HCT116 (cell line): ENCODE measurements around the gene TBCD. TPM values are rescaled to one million over a fixed set of nuclear protein-coding genes. Genes with fewer than 3 reads are reported as not detected.
A peak's percentile ranks its signal among the peaks of the same experiment; 100 is the strongest.

ENCODE experiments used
- ATAC-seq: fragments of 200-7000 bp; cut with Tn5 transposase; 2 replicates; pipeline ENCODE4 v1.9.1; 2020; ENCODE audit warnings: mild to moderate bottlenecking, moderate library complexity
- BruUV-seq: library from RNA; stranded (reverse); fragments of 400-500 nt; replicated peaks from 2 replicates; lab custom pipeline; 2021; lab: Mats Ljungman, UMichigan
- CTCF ChIA-PET: fragments of 300-600 bp; sonication (Branson Sonifier 250); formaldehyde crosslinking; loops from one replicate; lab custom pipeline; 2021; ENCODE audit warnings: antibody characterized with exemption; lab: Charles Lee
- POLR2A ChIA-PET: fragments of 300-600, 350-600 bp; sonication (Branson Sonifier 250); formaldehyde crosslinking; loops from one replicate; lab custom pipeline; 2021; ENCODE audit warnings: antibody characterized with exemption; lab: Charles Lee
- RAD21 ChIA-PET, 2 experiments: fragments of 300-600 bp; sonication (Branson Sonifier 250); formaldehyde crosslinking; loops; one replicate each; lab custom pipeline; 2023; ENCODE audit warnings: low total read pairs in 2 of 2; ENCODE audit not compliant: uncharacterized antibody in 2 of 2, unreplicated experiment in 2 of 2, low non-redundant PET in 1 of 2; lab: Charles Lee
- DNase-seq: peaks from one replicate; pipeline ENCODE4 v3.0.0-alpha.2; 2010; ENCODE audit warnings: low read depth, low spot score
- H2AFZ ChIP-seq: fragments of 200-600 bp; shearing (Covaris generic), sonication (generic); 2 replicates; pipeline ENCODE4 v1.6.1; 2017; ENCODE audit warnings: low read depth, mixed run types, mixed read lengths, antibody characterized with exemption, low read length; ENCODE audit not compliant: poor library complexity, severe bottlenecking
- H3K27ac ChIP-seq: 2 replicates; pipeline ENCODE4 v1.5.1; 2012; ENCODE audit warnings: low read depth, low read length
- H3K27me3 ChIP-seq: fragments of 200-600 bp; sonication (generic); 2 replicates; pipeline ENCODE4 v1.6.1; 2016; ENCODE audit warnings: mixed run types, low read length, mixed read lengths; ENCODE audit not compliant: insufficient read depth
- H3K36me3 ChIP-seq, 2 experiments: fragments of 200-500 bp in 1 of 2; fragments of 200-600 bp in 1 of 2; sonication (Bioruptor generic) in 1 of 2; sonication (generic) in 1 of 2; 2 replicates each; pipeline versions ENCODE4 v1.5.1 to v1.6.1; 2014 to 2016; ENCODE audit warnings: low read length in 2 of 2, inconsistent platforms in 1 of 2, mixed read lengths in 1 of 2, mixed run types in 1 of 2; ENCODE audit not compliant: insufficient read depth in 2 of 2, control insufficient read depth in 1 of 2
- H3K4me1 ChIP-seq, 2 experiments: fragments of 200-600 bp in 1 of 2; sonication (generic) in 1 of 2; 2 replicates each; pipeline versions ENCODE4 v1.5.1 to v1.6.1; 2012 to 2017; ENCODE audit warnings: low read length in 2 of 2, inconsistent platforms in 1 of 2, mild to moderate bottlenecking in 1 of 2, mixed read lengths in 1 of 2, mixed run types in 1 of 2, moderate library complexity in 1 of 2; ENCODE audit not compliant: insufficient read depth in 2 of 2, control insufficient read depth in 1 of 2
- H3K4me2 ChIP-seq: fragments of 200-600 bp; sonication (generic); 2 replicates; pipeline ENCODE4 v1.6.1; 2017; ENCODE audit warnings: mixed run types, low read length, mixed read lengths
- H3K4me3 ChIP-seq, 2 experiments: fragments of 200-600 bp in 1 of 2; sonication (generic) in 1 of 2; replicated peaks in 1 of 2; 2 replicates each; pipeline ENCODE4 v1.5.1; 2011 to 2016; ENCODE audit warnings: low read length in 2 of 2, control low read depth in 1 of 2, low read depth in 1 of 2, mild to moderate bottlenecking in 1 of 2, mixed read lengths in 1 of 2, mixed run types in 1 of 2
- H3K79me2 ChIP-seq: fragments of 200-600 bp; sonication (generic); 2 replicates; pipeline ENCODE4 v1.6.1; 2017; ENCODE audit warnings: mild to moderate bottlenecking, mixed run types, low read length, moderate library complexity, mixed read lengths; ENCODE audit not compliant: insufficient read depth
- H3K9ac ChIP-seq: fragments of 200-600 bp; sonication (generic); 2 replicates; pipeline ENCODE4 v1.6.1; 2016; ENCODE audit warnings: low read length, mixed read lengths
- H3K9me2 ChIP-seq: fragments of 200-600 bp; sonication (generic), shearing (Covaris generic); 2 replicates; pipeline ENCODE4 v1.6.1; 2017; ENCODE audit warnings: mixed run types, mild to moderate bottlenecking, moderate library complexity; ENCODE audit not compliant: insufficient read depth
- H3K9me3 ChIP-seq, 2 experiments: fragments of 200-500 bp in 1 of 2; fragments of 200-600 bp in 1 of 2; sonication (Bioruptor generic) in 1 of 2; sonication (generic) in 1 of 2; 2 replicates each; pipeline ENCODE4 v1.6.1; 2014 to 2017; ENCODE audit warnings: low read length in 2 of 2, mixed read lengths in 2 of 2, inconsistent platforms in 1 of 2, low read depth in 1 of 2, mild to moderate bottlenecking in 1 of 2, mixed run types in 1 of 2, moderate library complexity in 1 of 2; ENCODE audit not compliant: control insufficient read depth in 1 of 2, insufficient read depth in 1 of 2
- H4K20me1 ChIP-seq: fragments of 200-600 bp; sonication (generic), shearing (Covaris generic); 2 replicates; pipeline ENCODE4 v1.6.1; 2017; ENCODE audit warnings: mixed run types, mild to moderate bottlenecking, moderate library complexity; ENCODE audit not compliant: insufficient read depth
- CBX3 ChIP-seq: IDR thresholded peaks from 2 replicates; pipeline ENCODE4 v1.6.1; 2012; ENCODE audit warnings: low read depth
- CEBPB ChIP-seq: IDR thresholded peaks from 2 replicates; pipeline ENCODE4 v1.6.1; 2012; ENCODE audit warnings: low read depth
- EGR1 ChIP-seq: IDR thresholded peaks from 2 replicates; pipeline ENCODE4 v1.6.1; 2012; ENCODE audit warnings: low read depth
- ELF1 ChIP-seq: IDR thresholded peaks from 2 replicates; pipeline ENCODE4 v1.6.1; 2012; ENCODE audit warnings: low read depth, borderline replicate concordance
- EZH2phosphoT487 ChIP-seq: fragments of 200-600 bp; IDR thresholded peaks from 2 replicates; pipeline ENCODE4 v1.6.1; 2018; ENCODE audit warnings: antibody characterized with exemption, borderline replicate concordance
- FOSL1 ChIP-seq: IDR thresholded peaks from 2 replicates; pipeline ENCODE4 v1.6.1; 2012; ENCODE audit warnings: low read depth
- POLR2A ChIP-seq: IDR thresholded peaks from 2 replicates; pipeline ENCODE4 v1.7.0; 2011; ENCODE audit warnings: borderline replicate concordance; ENCODE audit not compliant: insufficient read depth, insufficient read length; ENCODE audit errors: extremely low read depth
- RAD21 ChIP-seq: IDR thresholded peaks from 2 replicates; pipeline ENCODE4 v1.6.1; 2012; ENCODE audit warnings: low read depth, mild to moderate bottlenecking
- SP1 ChIP-seq: IDR thresholded peaks from 2 replicates; pipeline ENCODE4 v1.6.1; 2012; ENCODE audit warnings: low read depth
- SRF ChIP-seq: IDR thresholded peaks from 2 replicates; pipeline ENCODE4 v1.6.1; 2012; ENCODE audit warnings: low read depth
- ZFX ChIP-seq: fragments of 450-650 bp; IDR thresholded peaks from 2 replicates; pipeline ENCODE4 v1.6.1; 2017
- intact Hi-C: fragments of 100-400 bp; cut with micrococcal nuclease; formaldehyde crosslinking; loops from 2 replicates; pipeline ENCODE4 v1.10.0; 2022
- total RNA-seq: library from RNA; stranded (reverse); gene quantifications from one replicate; pipeline ENCODE4 v1.2.1, GENCODE V29; 2021; ENCODE audit not compliant: unreplicated experiment
- TF ChIP-seq, protein P1 (sequence below), 3 experiments: fragments of 200-600 bp in 1 of 3; sonication (generic) in 1 of 3; IDR thresholded peaks in 2 of 3; conservative IDR thresholded peaks in 1 of 3; 2 replicates each; pipeline ENCODE4 v1.5.1; 2012 to 2017; ENCODE audit warnings: low read depth in 2 of 3, low read length in 2 of 3, antibody characterized with exemption in 1 of 3, borderline replicate concordance in 1 of 3, control low read depth in 1 of 3, mild to moderate bottlenecking in 1 of 3, mixed read lengths in 1 of 3, mixed run types in 1 of 3, moderate library complexity in 1 of 3; ENCODE audit not compliant: insufficient read depth in 1 of 3
- TF ChIP-seq, protein P2 (sequence below): IDR thresholded peaks from 2 replicates; pipeline ENCODE4 v1.6.1; 2012
- TF ChIP-seq, protein P3 (sequence below): IDR thresholded peaks from 2 replicates; pipeline ENCODE4 v1.6.1; 2012; ENCODE audit warnings: low read depth

Gene TBCD
- total RNA-seq, 1 experiment from 2014 or later, result 152 TPM

DNA sequence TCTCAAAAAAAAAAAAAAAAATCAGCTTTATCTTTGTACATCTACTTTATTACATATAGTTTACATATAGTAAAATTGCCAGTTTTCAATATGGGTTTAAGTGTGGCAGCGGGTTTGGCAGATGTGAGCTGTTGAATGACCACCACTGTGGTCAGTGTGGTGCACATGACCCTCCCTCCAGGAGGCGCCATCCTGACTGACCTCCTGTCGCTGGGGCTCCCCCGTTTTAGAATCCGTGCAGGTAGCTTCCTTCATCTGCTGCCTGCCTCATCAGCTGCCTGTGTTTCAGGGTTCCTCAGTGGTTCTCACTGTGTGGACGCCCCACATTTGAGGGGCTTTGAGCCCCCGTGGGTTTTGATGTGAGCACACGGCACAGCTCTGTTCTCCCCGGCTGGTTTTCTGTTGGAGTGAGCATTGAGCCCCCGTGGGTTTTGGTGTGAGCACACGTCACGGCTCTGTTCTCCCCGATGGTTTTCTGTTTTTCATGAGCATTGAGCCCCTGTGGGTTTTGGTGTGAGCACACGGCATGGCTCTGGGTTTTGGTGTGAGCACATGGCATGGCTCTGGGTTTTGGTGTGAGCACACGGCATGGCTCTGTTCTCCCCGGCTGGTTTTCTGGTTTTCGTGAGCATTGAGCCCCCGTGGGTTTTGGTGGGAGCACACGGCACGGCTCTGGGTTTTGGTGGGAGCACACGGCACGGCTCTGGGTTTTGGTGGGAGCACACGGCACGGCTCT, 145.8 kb downstream of the TBCD start:
- H3K4me3 ChIP-seq, result no peak overlapping the region
- intact Hi-C loops, result no loop called here
- ChIA-PET RAD21 (no interaction called here), POLR2A (no interaction called here), CTCF (no interaction called here)
- no peak overlapping the region for H3K9ac ChIP-seq
- H2AFZ ChIP-seq, result no peak overlapping the region
- H3K27ac ChIP-seq, result no peak overlapping the region
- no peaks in the 10 kb centered on the region for H4K20me1 ChIP-seq
- H3K36me3 ChIP-seq, result peaks cover 0 to 7% of the 10 kb centered on the region in 2 experiments; a peak in 1 of 4 replicates
- H3K9me2 ChIP-seq, result no peaks in the 10 kb centered on the region
- DNase-seq (no peak), ATAC-seq (0 out of 2 replicates have a peak, but pooled peaks have one; percentile 41)
- no peaks in the 10 kb centered on the region for H3K4me1 ChIP-seq
- no peak overlapping the region for H3K4me2 ChIP-seq
- no peaks in the 10 kb centered on the region for H3K9me3 ChIP-seq
- H3K27me3 ChIP-seq, result no peaks in the 10 kb centered on the region
- TF ChIP-seq, protein P1, sequence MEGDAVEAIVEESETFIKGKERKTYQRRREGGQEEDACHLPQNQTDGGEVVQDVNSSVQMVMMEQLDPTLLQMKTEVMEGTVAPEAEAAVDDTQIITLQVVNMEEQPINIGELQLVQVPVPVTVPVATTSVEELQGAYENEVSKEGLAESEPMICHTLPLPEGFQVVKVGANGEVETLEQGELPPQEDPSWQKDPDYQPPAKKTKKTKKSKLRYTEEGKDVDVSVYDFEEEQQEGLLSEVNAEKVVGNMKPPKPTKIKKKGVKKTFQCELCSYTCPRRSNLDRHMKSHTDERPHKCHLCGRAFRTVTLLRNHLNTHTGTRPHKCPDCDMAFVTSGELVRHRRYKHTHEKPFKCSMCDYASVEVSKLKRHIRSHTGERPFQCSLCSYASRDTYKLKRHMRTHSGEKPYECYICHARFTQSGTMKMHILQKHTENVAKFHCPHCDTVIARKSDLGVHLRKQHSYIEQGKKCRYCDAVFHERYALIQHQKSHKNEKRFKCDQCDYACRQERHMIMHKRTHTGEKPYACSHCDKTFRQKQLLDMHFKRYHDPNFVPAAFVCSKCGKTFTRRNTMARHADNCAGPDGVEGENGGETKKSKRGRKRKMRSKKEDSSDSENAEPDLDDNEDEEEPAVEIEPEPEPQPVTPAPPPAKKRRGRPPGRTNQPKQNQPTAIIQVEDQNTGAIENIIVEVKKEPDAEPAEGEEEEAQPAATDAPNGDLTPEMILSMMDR (IDR thresholded peaks at IDR 0.05 in 2 of 3, conservative IDR thresholded peaks at IDR 0.05 in 1 of 3; ENCODE audit: borderline replicate concordance in 1 of 3, insufficient read depth in 1 of 3, low read depth in 2 of 3, low read length in 2 of 3), result peak; percentile 1 to 33 (median 32); a peak in 2 of 6 replicates
- no peak for TF ChIP-seq CEBPB
- H3K79me2 ChIP-seq, result no peaks in the 10 kb centered on the region; the same call in 1 of the 2 replicates
- BruUV-seq, result no TSS peak

DNA sequence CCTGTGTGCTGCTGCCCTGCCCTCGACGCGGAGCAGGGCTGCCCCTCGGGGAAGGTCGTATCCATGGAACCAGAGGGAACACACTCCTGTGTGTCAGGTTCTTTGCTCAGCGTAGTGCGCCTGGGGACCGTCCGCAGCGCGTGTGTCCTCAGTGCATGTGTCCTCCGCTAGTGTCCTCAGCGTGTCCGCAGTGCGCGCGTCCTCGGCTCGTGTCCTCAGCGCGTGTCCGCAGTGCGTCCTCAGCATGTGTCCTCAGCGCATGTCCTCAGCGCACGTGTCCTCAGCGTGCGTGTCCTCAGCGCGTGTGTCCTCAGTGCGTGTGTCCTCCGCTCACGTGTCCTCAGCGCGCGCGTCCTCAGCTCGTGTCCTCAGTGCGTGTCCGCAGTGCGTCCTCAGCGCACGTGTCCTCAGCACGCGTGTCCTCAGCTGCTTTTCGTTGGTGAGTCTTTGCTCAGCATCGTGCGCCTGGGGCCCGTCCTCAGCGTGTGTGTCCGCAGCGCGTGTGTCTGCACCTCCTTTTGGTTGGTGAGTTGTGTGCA, 147.2 kb downstream of the TBCD start:
- Histone ChIP-seq H3K9me2 (no peaks in the 10 kb centered on the region), H4K20me1 (no peaks in the 10 kb centered on the region), H2AFZ (no peak overlapping the region), H3K27me3 (no peaks in the 10 kb centered on the region), H3K27ac (no peak overlapping the region; the same call in 1 of the 2 replicates), H3K36me3 (peaks cover 0 to 7% of the 10 kb centered on the region in 2 experiments; a peak in 1 of 4 replicates), H3K4me2 (no peak overlapping the region), H3K9ac (no peak overlapping the region), H3K9me3 (no peaks in the 10 kb centered on the region), H3K4me3 (no peak overlapping the region), H3K4me1 (no peaks in the 10 kb centered on the region), H3K79me2 (no peaks in the 10 kb centered on the region; the same call in 1 of the 2 replicates)
- ChIA-PET RAD21 (no interaction called here), POLR2A (no interaction called here), CTCF (no interaction called here)
- no peak for DNase-seq
- intact Hi-C loops, result no loop called here
- ATAC-seq, result peak; percentile 20; the same call in 1 of the 2 replicates
- BruUV-seq, result no TSS peak
- TF ChIP-seq CEBPB, result no peak
- no peak for TF ChIP-seq SP1
- TF ChIP-seq RAD21, result no peak
- TF ChIP-seq, protein P2, sequence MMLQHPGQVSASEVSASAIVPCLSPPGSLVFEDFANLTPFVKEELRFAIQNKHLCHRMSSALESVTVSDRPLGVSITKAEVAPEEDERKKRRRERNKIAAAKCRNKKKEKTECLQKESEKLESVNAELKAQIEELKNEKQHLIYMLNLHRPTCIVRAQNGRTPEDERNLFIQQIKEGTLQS, result no peak
- TF ChIP-seq ZFX, result no peak
- TF ChIP-seq ELF1, result no peak
- TF ChIP-seq EGR1, result no peak
- TF ChIP-seq EZH2phosphoT487, result no peak
- no peak for TF ChIP-seq SRF
- TF ChIP-seq FOSL1, result no peak
- TF ChIP-seq, protein P3, sequence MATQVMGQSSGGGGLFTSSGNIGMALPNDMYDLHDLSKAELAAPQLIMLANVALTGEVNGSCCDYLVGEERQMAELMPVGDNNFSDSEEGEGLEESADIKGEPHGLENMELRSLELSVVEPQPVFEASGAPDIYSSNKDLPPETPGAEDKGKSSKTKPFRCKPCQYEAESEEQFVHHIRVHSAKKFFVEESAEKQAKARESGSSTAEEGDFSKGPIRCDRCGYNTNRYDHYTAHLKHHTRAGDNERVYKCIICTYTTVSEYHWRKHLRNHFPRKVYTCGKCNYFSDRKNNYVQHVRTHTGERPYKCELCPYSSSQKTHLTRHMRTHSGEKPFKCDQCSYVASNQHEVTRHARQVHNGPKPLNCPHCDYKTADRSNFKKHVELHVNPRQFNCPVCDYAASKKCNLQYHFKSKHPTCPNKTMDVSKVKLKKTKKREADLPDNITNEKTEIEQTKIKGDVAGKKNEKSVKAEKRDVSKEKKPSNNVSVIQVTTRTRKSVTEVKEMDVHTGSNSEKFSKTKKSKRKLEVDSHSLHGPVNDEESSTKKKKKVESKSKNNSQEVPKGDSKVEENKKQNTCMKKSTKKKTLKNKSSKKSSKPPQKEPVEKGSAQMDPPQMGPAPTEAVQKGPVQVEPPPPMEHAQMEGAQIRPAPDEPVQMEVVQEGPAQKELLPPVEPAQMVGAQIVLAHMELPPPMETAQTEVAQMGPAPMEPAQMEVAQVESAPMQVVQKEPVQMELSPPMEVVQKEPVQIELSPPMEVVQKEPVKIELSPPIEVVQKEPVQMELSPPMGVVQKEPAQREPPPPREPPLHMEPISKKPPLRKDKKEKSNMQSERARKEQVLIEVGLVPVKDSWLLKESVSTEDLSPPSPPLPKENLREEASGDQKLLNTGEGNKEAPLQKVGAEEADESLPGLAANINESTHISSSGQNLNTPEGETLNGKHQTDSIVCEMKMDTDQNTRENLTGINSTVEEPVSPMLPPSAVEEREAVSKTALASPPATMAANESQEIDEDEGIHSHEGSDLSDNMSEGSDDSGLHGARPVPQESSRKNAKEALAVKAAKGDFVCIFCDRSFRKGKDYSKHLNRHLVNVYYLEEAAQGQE, result no peak
- no peak for TF ChIP-seq CBX3
- no peak for TF ChIP-seq POLR2A
